GM12801 (cell line): ENCODE results near the gene HSPG2.

Experiments
- CTCF ChIP-seq: IDR thresholded peaks from one replicate; pipeline ENCODE4 v1.5.1; 2011; ENCODE audit warnings: control low read depth; ENCODE audit not compliant: insufficient read length; ENCODE audit errors: extremely low read depth

Gene HSPG2

GRCh38 chr1:21880619-21880970 is 56.5 kb downstream of the HSPG2 start:
- TF ChIP-seq CTCF, result no peak

- no peak for TF ChIP-seq CTCF
Measured at GRCh38 chr1:21879928-21880618, 57.0 kb downstream of the HSPG2 start.

- TF ChIP-seq CTCF, result no peak
Measured at GRCh38 chr1:21878840-21879478, 58.2 kb downstream of the HSPG2 start.

GRCh38 chr1:21878009-21878773 is 58.9 kb downstream of the HSPG2 start:
- no peak for TF ChIP-seq CTCF

- no peak for TF ChIP-seq CTCF
Measured at GRCh38 chr1:21876267-21876666, 60.8 kb downstream of the HSPG2 start.

- TF ChIP-seq CTCF, result no peak
Measured at GRCh38 chr1:21875621-21876063, 61.5 kb downstream of the HSPG2 start.

GRCh38 chr1:21874778-21875547 is 62.1 kb downstream of the HSPG2 start:
- TF ChIP-seq CTCF, result no peak
